Endothelial cell of umbilical vein (primary cell): ENCODE data around the gene MYO9B. TPM values are rescaled to one million over a fixed set of nuclear protein-coding genes. Genes with fewer than 3 reads are reported as not detected.

ENCODE experiments used
- BruUV-seq: library from RNA; stranded (reverse); fragments of 400-500 nt; replicated peaks from 2 replicates; lab custom pipeline; 2021; lab: Mats Ljungman, UMichigan
- CTCF ChIA-PET: fragments of 300-600, 350-600 bp; sonication (Branson Sonifier 250); formaldehyde crosslinking; loops from one replicate; lab custom pipeline; 2021; ENCODE audit warnings: antibody characterized with exemption, inconsistent platforms; lab: Charles Lee
- POLR2A ChIA-PET: fragments of 300-600, 350-600 bp; sonication (Branson Sonifier 250); formaldehyde crosslinking; loops from one replicate; lab custom pipeline; 2021; ENCODE audit warnings: antibody characterized with exemption, inconsistent platforms; lab: Charles Lee
- DNase-seq: peaks from one replicate; pipeline ENCODE4 v3.0.0-alpha.2; 2011; ENCODE audit warnings: low read depth, low spot score
- FAIRE-seq: peaks from 2 replicates; lab custom pipeline; 2011; peaks lifted over from hg19 to GRCh38; lab: Jason Lieb, UNC
- H2AFZ ChIP-seq: 2 replicates; pipeline ENCODE4 v1.6.0; 2012; ENCODE audit warnings: low read depth, low read length, control low read depth, inconsistent platforms
- H3K27ac ChIP-seq: 2 replicates; pipeline ENCODE4 v1.5.1; 2011; ENCODE audit warnings: low read depth, mild to moderate bottlenecking, control low read depth, low read length, moderate library complexity; ENCODE audit not compliant: insufficient read depth
- H3K27me3 ChIP-seq, 2 experiments: 2 replicates each; pipeline versions ENCODE4 v1.6.0 to v1.6.1; 2011; ENCODE audit warnings: low read length in 2 of 2, mixed read lengths in 1 of 2; ENCODE audit not compliant: control insufficient read depth in 2 of 2, insufficient read depth in 2 of 2
- H3K36me3 ChIP-seq, 2 experiments: 2 replicates in 1 of 2; 3 replicates in 1 of 2; pipeline ENCODE4 v1.5.1; 2011; ENCODE audit warnings: low read length in 2 of 2, mild to moderate bottlenecking in 1 of 2, moderate library complexity in 1 of 2; ENCODE audit not compliant: control insufficient read depth in 2 of 2, insufficient read depth in 2 of 2; ENCODE audit errors: extremely low read depth in 1 of 2
- H3K4me1 ChIP-seq: 3 replicates; pipeline ENCODE4 v1.5.1; 2011; ENCODE audit warnings: mild to moderate bottlenecking, low read length; ENCODE audit not compliant: control insufficient read depth, insufficient read depth; ENCODE audit errors: extremely low read depth
- H3K4me2 ChIP-seq: 2 replicates; pipeline ENCODE4 v1.6.1; 2011; ENCODE audit warnings: low read length, control low read depth, mixed read lengths; ENCODE audit not compliant: insufficient read depth
- H3K4me3 ChIP-seq, 3 experiments: fragments of 200-600 bp in 1 of 3; sonication (generic), shearing (Covaris generic) in 1 of 3; replicated peaks in 1 of 3; 2 replicates each; pipeline ENCODE4 v1.5.1; 2011 to 2016; ENCODE audit warnings: control low read depth in 3 of 3, low read length in 3 of 3, mild to moderate bottlenecking in 2 of 3, inconsistent platforms in 1 of 3, low read depth in 1 of 3, moderate library complexity in 1 of 3; ENCODE audit not compliant: insufficient read depth in 1 of 3
- H3K79me2 ChIP-seq: 2 replicates; pipeline ENCODE4 v1.6.0; 2012; ENCODE audit warnings: low read length, inconsistent platforms; ENCODE audit not compliant: control insufficient read depth, insufficient read depth
- H3K9ac ChIP-seq: replicated peaks from 2 replicates; pipeline ENCODE3; 2011; ENCODE audit warnings: low read length, control low read depth; ENCODE audit not compliant: insufficient read depth; ENCODE audit errors: extremely low read depth
- H3K9me1 ChIP-seq: replicated peaks from 3 replicates; pipeline ENCODE4 v1.6.0; 2011; ENCODE audit warnings: mild to moderate bottlenecking, low read length; ENCODE audit not compliant: control insufficient read depth, insufficient read depth; ENCODE audit errors: extremely low read depth
- H3K9me3 ChIP-seq: replicated peaks from 2 replicates; pipeline ENCODE4 v1.5.1; 2012; ENCODE audit warnings: low read length, inconsistent platforms; ENCODE audit not compliant: control insufficient read depth, insufficient read depth
- H4K20me1 ChIP-seq: replicated peaks from 2 replicates; pipeline ENCODE3; 2011; ENCODE audit warnings: mild to moderate bottlenecking, low read length; ENCODE audit not compliant: control insufficient read depth, insufficient read depth; ENCODE audit errors: extremely low read depth
- EZH2 ChIP-seq: IDR thresholded peaks from 2 replicates; pipeline ENCODE4 v1.6.1; 2012; ENCODE audit warnings: borderline replicate concordance, low read depth, mild to moderate bottlenecking, moderate library complexity, low read length, inconsistent platforms; ENCODE audit not compliant: severe bottlenecking
- FOS ChIP-seq: IDR thresholded peaks from 2 replicates; pipeline ENCODE4 v1.6.1; 2011; ENCODE audit warnings: mild to moderate bottlenecking, low read length, moderate library complexity, borderline replicate concordance; ENCODE audit not compliant: insufficient read depth
- GATA2 ChIP-seq: IDR thresholded peaks from 2 replicates; pipeline ENCODE4 v1.7.0; 2011; ENCODE audit warnings: low read depth, mild to moderate bottlenecking, moderate library complexity, mixed read lengths, low read length; ENCODE audit not compliant: insufficient read length, insufficient read depth
- JUN ChIP-seq: IDR thresholded peaks from 2 replicates; pipeline ENCODE4 v1.6.1; 2011; ENCODE audit warnings: borderline replicate concordance, low read depth; ENCODE audit not compliant: insufficient read length, insufficient read depth
- MAX ChIP-seq: IDR thresholded peaks from 2 replicates; pipeline ENCODE4 v1.6.1; 2011; ENCODE audit not compliant: insufficient read depth, insufficient read length
- MYC ChIP-seq: IDR thresholded peaks from one replicate; pipeline ENCODE4 v1.6.1; 2011; ENCODE audit warnings: mild to moderate bottlenecking, low read depth, low read length
- POLR2A ChIP-seq: IDR thresholded peaks from 2 replicates; pipeline ENCODE4 v1.6.1; 2012; ENCODE audit warnings: low read depth, mild to moderate bottlenecking, control low read depth, low read length
- POLR2AphosphoS5 ChIP-seq: IDR thresholded peaks from 2 replicates; pipeline ENCODE4 v1.6.1; 2012; ENCODE audit warnings: low read depth, mild to moderate bottlenecking, control low read depth, low read length, moderate library complexity; ENCODE audit not compliant: insufficient read depth
- dilution Hi-C: fragments of 300-500 bp; cut with MboI; formaldehyde crosslinking; loops from one replicate; pipeline ENCODE4 v1.15.0; 2019; ENCODE audit warnings: low sequenced_read_pairs; ENCODE audit not compliant: extremely low pct_ligation_motif_present
- intact Hi-C: fragments of 100-400 bp; cut with micrococcal nuclease; formaldehyde crosslinking; loops from one replicate; pipeline ENCODE4 v1.10.0; 2022
- polyA plus RNA-seq, 4 experiments: library from polyadenylated mRNA; depleted of rRNA in 3 of 4; stranded (reverse) in 3 of 4; unstranded in 1 of 4; fragments of >200 nt; gene quantifications; 2 replicates each; pipeline versions ENCODE4 v1.2.1 to v1.2.3, GENCODE V29; 2011 to 2012; ENCODE audit warnings: missing spikeins in 1 of 4
- total RNA-seq: library from RNA; stranded (reverse); gene quantifications from 2 replicates; pipeline ENCODE4 v1.2.3, GENCODE V29; 2021
- TF ChIP-seq, protein P1 (sequence below), 2 donors: IDR thresholded peaks; 1 replicate in 1 of 2; 2 replicates in 1 of 2; pipeline ENCODE4 v1.5.1; 2011; ENCODE audit warnings: low read length in 2 of 2, mild to moderate bottlenecking in 2 of 2, moderate library complexity in 2 of 2, control low read depth in 1 of 2, inconsistent platforms in 1 of 2, low read depth in 1 of 2; ENCODE audit not compliant: insufficient read depth in 1 of 2; ENCODE audit errors: extremely low read depth in 1 of 2

The MYO9B gene
- total and polyA plus RNA-seq, 2 donors (not counting 3 experiments of a cell fraction or from before 2014, with no cell fraction given), result 64.4 to 119 TPM

DNA sequence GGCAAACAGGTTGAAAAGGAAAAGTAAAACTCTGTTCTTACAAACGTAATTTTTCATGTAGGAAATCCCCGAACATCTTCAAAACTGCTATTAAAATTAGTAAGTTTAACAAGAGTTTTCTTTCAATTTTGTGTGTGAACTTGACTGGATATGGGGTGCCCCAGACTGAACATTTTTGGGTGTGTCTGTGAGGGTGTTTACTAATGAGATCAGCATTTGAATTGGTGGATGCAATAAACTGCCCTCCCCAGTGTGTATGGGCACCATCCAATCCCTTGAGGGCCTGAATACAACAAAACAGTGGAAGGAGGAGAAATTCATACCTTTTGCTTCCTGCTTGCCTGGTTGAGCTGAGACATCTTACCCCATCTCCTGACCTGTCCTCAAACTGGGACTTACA lies 12.1 kb upstream of the MYO9B start:
- peaks cover 0 to 2% of the 10 kb centered on the region in 2 experiments for H3K36me3 ChIP-seq
- no peaks in the 10 kb centered on the region for H3K9me1 ChIP-seq
- ChIA-PET CTCF (interaction anchor here (1.0 kb wide), 1 partner anchor 11 kb away, joined by 3 read pairs; no protein-coding TSS in a partner anchor), POLR2A (no interaction called here)
- no peaks in the 10 kb centered on the region for H3K9me3 ChIP-seq
- BruUV-seq, result no TSS peak
- FAIRE-seq (no peak), DNase-seq (no peak)
- TF ChIP-seq GATA2, result no peak
- TF ChIP-seq FOS, result no peak
- TF ChIP-seq MYC, result no peak
- TF ChIP-seq POLR2AphosphoS5, result no peak
- TF ChIP-seq, protein P1, sequence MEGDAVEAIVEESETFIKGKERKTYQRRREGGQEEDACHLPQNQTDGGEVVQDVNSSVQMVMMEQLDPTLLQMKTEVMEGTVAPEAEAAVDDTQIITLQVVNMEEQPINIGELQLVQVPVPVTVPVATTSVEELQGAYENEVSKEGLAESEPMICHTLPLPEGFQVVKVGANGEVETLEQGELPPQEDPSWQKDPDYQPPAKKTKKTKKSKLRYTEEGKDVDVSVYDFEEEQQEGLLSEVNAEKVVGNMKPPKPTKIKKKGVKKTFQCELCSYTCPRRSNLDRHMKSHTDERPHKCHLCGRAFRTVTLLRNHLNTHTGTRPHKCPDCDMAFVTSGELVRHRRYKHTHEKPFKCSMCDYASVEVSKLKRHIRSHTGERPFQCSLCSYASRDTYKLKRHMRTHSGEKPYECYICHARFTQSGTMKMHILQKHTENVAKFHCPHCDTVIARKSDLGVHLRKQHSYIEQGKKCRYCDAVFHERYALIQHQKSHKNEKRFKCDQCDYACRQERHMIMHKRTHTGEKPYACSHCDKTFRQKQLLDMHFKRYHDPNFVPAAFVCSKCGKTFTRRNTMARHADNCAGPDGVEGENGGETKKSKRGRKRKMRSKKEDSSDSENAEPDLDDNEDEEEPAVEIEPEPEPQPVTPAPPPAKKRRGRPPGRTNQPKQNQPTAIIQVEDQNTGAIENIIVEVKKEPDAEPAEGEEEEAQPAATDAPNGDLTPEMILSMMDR (IDR thresholded peaks at IDR 0.05; ENCODE audit: extremely low read depth in 1 of 2, insufficient read depth in 1 of 2, low read depth in 1 of 2, low read length in 2 of 2), result no peak
- TF ChIP-seq MAX, result no peak
- TF ChIP-seq EZH2, result no peak
- no peak for TF ChIP-seq JUN
- no peak for TF ChIP-seq POLR2A
- no peaks in the 10 kb centered on the region for H3K4me1 ChIP-seq
- no peak overlapping the region for H3K9ac ChIP-seq
- no peak overlapping the region for H3K4me3 ChIP-seq
- H3K79me2 ChIP-seq, result peaks cover 32% of the 10 kb centered on the region
- dilution Hi-C loops, result no loop called here
- no peak overlapping the region for H2AFZ ChIP-seq
- H4K20me1 ChIP-seq, result no peaks in the 10 kb centered on the region
- no peaks in the 10 kb centered on the region for H3K27me3 ChIP-seq
- intact Hi-C loops, result no loop called here
- no peak overlapping the region for H3K4me2 ChIP-seq
- H3K27ac ChIP-seq, result no peak overlapping the region
